Measurements from ENCODE around the gene CDH7.

CDH7 gene

DNA sequence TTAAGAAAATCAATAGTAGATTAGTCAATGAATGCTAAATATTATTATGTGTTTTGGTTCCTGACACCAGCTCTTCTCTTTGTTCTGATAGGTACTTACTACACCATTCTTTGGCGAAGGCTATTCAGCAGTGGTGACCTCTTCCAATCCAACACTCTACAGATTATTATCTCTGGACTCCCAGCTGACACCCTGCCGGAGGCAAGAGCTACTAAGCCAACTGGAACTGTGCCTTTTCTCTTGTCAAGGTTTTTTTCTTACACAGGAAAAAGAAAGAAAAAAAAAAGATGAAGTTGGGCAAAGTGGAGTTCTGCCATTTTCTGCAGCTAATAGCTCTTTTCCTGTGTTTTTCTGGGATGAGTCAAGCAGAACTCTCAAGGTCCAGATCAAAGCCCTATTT is 11.7 kb downstream of the CDH7 start:
- no peak for DNase-seq

DNA sequence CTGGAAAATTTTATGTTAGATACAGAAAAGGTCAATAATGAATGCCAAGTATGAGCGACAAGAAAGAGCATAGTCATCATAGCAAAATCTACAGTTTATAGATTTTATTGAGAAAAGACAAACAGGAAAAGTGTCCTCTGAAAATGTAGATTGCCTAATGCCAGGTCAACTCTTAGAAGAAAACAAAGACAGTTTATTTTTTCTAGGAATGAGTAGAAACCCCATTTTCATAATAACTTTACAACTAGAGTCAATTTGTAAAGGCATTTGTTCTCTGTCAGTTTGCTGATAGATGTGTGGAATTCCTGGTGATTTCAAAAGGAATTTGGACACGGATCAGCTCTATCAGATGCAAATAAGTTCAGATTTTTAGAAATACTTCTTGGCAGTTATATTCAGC is 16.6 kb downstream of the CDH7 start:
- DNase-seq: no peak

DNA sequence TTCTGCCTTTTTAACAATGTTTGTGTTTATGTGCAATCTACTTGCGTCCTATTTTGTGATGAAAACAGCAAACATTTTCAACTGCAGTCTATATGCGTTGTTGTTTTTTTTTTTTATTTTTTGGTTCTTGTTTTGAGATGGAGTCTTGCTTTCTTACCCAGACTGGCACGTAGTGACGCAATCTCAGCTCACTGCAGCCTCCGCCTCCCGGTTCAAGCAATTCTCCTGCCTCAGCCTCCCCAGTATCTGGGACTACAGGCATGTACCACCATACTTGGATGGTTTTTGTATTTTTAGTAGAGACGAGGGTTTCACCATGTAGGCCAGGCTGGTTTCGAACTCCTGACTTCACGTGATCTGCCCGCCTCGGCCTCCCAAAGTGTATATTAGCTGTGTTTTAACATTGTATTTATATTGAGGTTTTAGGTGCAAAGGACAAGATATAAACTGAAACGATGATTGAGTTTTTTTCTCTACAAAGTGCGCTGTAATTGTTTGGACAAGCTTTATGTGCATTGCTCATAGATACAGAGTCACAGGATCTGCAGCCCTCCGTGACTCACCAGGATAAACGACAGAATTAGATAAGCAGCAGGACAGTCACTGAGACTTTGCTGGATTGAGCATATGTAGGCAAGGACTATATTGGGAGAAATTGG is 17.4 kb downstream of the CDH7 start:
- no peak for DNase-seq

DNA sequence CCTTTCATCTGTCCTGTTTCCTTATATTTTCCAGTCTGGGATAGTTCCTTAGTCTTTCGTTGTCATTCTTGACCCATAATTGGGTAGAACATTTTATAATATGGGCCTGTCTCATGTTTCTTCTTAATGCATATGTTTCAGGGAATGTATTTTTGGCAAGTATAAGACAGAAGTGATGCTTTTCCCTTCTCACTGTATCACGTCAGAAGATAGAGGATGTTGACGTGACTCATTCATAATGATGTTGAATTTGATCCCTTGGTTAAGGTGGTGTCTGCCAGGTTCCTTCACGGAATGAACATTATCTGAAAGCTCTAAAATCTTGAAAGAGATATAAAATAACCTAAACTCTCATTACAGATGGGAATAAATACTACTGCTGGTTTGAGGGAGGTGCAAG is 18.8 kb downstream of the CDH7 start:
- DNase-seq: no peak

DNA sequence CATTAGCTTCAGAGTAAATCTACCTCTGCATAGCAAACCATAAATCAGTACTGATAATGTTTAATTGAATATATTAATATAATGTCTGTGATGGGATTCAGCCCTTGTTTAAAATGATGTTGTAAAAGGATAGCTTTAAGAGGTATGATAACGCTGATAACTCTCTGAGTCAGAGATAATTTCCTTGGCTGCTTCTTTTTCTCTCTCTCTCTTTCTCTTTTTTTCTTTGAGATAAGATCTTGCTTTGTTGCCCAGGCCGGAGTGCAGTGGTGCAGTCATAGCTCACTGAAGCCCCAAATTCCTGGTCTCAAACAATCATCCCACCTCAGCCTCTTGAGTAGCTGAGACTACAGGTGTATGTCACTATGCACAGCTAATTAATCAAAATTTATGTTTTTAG is 35.7 kb downstream of the CDH7 start:
- no peak for DNase-seq

DNA sequence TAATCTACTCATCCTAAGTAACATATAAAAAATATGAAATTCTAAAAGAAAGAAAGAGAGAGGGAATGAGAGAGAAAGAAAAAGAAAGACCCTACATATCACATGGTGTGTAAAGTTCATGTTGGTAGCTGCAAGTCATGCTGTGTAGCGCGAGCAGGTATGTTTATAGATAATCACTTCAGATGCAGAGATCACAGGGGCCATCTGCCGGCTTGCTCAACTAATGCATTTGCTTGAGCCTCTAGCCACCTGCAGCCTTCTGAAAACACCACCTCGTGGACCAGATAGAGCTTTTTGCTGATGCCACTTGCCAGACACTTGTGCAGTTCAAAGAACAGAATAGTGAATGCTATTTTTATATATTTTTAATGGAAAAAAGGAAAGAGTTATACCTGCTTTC is 37.6 kb downstream of the CDH7 start:
- peak in 4 of 51 donors; percentile 0 to 7 (median 2) for DNase-seq

DNA sequence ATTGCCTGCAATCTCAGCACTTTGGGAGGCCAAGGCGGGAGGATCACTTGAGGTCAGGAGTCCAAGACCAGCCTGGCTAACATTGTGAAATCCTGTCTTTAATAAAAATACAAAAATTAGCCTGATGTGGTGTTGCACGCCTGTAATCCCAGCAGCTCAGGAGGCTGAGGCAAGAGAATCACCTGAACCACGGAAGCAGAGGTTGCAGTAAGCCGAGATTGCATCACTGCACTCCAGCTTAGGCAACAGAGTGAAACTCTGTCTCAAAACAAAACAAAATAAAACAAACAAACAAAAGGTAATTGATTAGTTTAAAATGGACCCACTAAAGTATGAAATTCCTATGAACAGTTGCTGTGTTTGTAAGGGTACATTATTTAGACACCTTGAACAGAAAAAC is 39.8 kb downstream of the CDH7 start:
- no peak for DNase-seq

DNA sequence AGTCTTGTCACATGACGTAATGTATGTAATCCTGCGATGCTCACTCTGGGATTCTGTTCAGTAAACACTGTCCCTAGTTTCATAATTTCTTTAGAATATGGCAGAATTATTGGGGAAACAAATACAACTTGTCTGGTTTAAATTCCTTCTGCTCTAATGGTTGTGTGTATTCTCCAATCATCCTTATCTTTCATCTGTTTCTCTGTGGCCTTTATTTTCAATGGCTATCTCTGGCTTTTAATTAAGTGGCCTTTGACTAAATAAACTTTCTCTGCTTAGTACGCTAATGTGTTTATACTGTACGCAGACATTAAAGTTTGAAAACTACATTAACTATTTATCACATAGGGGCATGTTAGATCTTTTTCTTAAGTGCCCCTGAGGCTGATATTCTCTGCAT is 40.9 kb downstream of the CDH7 start:
- no peak for DNase-seq

DNA sequence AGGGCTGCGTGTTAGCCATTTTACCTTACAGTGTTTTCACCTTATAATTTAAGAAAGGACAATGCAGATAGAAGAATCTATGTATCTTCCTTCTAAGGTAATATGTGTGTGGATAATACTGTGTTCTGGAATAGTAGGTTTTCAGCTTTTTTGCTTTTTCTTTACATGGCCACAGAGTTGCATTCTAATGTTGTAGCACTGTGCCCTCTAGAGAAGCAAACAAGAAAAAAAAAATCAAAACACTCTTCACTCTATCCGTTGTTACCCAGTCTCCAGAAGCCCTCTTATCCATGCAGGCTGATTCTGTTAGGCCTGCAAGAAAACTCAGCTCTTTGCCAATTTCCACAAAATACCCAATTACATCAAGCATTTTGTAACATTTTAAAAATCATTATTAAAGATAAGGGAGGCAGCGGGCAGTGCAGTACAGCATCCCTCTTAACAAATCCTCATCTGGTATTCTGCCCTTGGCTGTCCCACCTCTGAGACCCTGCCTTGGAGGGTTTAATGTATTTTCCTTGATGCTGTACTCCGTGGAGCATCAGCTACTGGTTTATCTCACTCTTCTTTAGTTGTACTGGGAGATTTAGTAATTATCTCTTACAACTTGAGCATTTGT is 41.8 kb downstream of the CDH7 start:
- no peak for DNase-seq

DNA sequence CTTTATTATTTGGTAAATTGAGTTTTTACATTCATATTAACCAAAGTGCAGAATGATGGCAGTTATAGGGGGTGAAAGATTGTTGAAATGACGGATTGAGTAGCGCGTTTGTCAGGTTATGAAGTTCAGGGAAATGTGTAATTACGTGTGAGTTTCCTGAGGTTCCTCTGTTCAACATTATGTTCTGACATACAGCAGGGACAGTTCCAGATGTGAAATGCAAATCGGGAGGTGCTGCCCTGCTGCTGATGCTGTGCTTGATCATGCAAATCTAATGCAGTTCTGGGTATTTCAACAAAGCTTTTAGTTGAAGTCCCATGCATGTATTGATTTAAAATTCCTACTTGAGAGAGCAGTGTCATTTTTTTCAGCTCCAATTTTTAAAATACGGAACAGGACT is 57.9 kb downstream of the CDH7 start:
- DNase-seq: no peak

DNA sequence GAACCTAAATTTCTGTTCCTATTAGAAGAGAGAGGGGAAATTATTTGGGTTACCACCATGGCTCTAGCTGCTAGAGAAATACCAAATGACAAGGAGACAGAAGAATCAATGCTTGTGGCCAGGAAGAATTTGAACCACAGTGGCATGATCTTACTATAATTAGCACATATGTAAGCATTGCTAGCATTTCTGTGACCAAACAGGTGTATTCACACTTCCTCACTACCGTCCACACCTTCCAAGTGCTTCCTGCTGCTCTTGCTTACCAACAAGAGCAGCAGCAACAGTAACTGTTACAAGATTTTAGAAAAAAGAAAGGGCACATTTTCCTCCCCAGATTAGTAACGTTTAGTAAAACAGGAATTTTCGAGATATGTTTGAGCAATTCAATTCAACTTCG is 60.5 kb downstream of the CDH7 start:
- DNase-seq: no peak

DNA sequence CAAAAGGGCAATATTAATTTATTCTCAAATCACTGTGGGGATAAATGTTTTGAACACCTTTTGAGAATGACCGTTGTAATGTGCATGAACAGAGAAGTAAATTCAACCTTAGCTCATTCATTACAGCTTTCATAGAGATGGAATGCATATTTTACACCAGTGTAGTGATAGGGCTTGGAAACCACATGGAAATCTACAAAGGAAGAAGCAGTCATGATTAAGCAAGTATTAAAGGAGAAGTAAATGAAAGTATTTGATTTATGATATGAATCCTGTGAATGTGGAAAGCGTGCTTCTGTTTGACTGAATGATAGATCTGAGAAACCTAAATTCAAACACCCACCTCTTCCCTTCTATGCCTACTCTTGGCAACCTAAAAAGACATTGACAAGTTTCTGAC is 64.7 kb downstream of the CDH7 start:
- no peak for DNase-seq

DNA sequence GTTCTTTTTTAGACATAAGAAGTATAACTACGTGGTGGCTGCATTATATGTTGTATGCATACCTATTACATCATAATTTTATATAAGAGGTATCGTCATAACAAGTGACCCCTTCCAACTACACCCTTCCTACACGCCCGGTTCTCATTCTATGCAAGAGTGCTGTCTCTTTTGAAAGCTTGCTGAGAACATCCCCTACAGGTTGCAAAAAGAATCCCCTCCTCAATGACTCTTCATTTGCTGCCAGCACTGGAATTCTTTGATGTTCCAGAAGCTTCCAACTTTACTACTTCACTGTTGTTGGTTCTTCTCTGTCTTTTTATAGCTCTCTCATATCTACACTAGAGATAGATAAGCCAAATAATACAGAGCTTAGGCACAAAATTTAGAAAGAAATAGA is 66.4 kb downstream of the CDH7 start:
- no peak for DNase-seq

DNA sequence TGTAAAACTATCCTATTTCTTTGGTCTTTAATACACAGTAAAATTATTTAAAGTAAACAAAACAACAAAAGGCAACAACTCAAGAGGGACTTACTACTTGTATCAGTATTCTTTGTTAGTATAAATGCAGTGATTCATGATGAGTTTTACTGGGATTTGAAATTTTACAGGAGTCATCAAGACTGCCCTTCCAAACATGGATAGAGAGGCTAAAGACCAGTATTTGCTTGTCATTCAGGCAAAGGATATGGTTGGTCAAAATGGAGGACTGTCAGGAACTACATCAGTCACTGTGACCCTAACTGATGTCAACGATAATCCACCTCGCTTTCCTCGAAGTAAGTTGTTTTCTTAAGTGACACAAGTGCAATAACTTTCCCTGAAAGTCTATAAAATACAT is 71.1 kb downstream of the CDH7 start:
- DNase-seq: no peak

DNA sequence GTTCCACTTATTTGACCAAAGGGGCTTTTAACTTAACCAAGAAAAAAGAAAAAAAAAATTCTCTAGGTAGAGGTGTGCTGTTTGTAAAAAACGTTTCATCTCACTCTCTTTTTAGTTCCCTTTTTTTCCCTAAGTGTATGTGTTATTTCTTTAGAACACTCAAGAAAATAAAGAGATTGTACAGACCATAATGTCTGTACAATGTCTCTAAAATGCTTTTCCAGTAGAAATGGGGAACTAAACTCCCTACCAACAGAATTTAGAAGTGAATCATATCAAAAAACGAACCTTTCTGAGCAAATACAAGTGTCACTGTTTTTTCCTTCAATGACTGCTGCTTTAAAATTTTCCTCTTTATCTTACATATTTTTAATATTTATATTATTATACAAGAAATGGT is 72.0 kb downstream of the CDH7 start:
- no peak for DNase-seq

DNA sequence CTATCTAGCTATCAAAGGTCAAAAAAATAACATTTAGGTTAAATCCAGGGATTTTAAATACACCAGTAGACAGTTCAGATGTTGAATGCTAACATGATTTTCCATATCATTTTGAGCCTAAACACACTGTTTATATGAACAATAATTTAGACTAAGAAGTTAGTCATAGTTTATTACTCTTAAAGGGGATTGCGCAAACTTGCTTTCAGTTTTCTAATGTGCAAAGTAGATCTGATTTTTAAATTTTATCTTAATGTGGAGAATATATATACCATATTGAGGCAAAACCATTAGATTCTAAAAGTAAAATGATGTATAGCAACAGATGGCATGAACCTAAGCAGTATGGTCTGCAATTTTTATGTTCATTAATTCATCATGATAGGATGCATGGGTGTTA is 76.6 kb downstream of the CDH7 start:
- DNase-seq: no peak

DNA sequence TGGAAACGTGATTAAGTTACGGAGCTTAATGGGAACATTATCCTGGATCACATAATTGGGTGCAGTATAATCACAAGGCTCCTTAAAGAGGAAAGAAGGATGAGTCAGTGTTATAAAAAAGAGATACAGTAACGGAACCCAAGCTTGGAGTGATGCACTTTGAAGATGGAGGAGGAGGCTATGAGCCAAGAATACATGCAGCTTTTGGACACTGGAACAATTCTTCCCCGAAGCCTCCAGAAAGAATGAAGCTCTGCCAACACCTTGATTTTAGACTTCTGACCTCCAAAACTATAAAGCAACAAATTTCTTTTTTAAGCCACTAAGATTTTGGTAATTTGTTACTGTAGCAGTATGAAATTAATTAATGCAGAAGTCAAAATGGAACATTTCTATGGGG is 85.1 kb downstream of the CDH7 start:
- peak in 1 of 51 donors; percentile 62 for DNase-seq

DNA sequence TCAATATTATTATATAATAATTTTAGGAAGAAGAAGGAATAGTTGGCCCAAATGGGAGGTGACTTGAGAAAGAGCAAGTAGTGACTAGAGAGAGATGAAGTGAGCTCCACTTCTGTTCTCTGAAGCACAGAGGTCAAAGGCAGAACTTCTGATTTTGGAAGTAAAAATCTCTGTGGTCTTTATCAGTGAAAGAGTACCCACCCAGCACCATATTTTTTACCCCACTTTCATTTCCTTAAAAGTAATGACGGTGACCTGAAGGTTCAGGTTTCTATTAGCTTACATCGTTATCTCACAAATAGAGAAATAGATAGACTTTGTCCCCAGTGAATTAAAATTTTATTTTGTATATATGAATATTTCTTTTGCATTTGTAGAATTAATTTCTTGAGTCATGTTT is 95.3 kb downstream of the CDH7 start:
- DNase-seq: no peak

DNA sequence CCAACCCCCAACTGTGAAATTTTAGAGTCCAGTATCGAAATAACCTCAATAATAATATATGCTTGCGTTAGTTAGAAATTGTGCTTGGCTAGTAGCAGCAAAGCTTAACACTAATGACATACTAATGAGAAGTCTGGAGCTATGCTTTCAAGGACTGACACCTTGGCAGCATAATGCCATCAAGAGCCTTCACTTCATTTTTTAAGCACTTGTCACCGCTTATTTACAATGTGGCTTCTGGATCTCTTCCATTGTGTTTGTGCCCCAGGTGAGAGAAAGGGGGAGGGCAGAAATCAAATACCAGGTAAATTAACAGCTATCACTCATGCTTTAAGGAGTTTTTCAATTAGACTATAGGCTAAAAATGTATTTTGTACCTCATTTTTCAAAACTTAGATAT is 101.5 kb downstream of the CDH7 start:
- DNase-seq: no peak

DNA sequence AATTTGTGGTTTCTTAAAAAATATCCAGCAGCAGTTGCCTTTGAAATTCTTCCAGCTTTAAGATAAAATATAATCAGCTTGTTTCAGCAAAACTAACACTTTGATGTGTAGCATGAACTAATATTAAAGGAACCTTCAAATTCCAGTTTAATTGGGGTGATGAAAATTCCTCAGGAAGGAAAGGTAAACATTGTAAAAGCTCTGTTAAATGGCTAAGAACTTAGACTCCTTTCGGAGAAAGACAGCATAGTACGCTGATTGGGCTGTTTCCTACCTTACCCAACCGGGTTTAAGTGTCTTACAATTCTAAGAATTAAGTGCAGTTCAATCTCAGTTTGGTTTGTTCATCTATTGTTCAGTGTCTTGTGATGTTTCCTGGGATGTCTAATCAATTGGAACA is 108.3 kb downstream of the CDH7 start:
- no peak for DNase-seq

DNA sequence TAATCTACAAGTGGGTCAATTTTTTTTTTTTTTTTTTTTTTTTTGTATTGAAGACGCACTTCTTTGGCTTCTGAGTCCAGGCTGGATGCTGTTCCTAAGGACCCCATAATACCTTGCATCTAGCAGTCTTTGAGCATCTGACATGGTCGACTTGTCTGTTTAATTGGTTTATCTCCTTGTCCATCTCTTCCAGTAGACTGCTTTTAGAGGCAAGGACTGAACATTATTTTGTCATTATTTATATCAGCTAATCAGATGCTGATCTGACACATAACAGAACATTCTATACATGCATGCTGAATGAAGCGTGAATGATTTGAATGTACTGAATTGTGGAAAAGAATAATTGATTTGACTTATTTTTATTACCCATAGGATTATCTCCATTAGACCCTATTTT is 118.7 kb downstream of the CDH7 start:
- DNase-seq: no peak

DNA sequence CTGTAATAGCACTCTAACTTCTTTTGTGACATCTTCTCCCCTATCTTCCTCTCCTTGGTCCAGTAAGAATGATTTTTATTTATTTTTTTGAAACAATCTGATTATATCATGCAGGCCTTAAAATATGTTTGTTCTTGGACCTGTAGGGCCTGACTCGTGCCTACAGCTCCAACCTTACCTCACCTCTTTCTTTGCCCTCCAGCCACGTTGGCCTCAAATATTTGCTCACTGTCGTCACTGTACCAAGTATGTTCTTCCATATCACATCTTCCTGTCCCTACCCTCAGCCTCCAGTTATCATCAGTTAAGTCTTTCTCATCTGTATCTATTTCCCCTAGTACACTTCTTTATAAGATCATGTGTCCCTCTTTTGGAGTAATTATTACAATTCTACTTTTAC is 125.5 kb downstream of the CDH7 start:
- DNase-seq: no peak

DNA sequence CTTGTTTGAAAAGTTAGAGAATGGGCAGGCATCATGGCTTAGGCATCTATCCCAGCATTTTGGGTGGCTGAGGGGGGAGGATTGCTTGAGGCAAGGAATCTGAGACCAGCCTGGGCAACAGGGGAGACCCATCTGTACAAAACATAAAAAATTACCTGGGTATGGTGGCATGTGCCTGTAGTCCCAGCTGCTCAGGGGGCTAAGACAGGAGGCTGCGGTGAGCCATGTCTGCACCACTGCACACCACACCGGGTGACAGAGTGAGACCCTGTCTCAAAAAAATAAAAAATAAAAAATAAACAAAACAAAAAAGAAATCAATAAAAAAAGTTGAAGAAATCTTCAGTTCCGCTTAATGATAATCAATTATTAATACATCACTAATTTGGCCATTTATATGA is 146.5 kb downstream of the CDH7 start:
- no peak for DNase-seq

DNA sequence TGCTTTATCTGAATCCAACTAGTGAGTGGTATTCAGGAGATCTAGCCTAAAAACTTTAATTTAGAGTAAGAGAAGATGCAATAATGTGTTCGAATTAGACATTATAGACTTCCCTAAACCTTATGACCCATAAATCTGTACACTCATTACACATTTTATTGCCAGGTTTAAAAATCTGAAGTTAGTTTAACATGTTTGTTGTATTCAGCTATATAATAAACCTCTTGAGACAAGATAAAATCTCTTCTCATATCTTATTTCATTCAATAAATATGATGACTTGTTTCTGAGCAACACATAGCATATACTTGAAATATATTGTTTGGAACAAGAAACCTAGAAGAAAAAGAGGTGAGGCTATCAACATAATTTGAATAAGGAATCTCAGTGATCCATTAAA is 150.7 kb downstream of the CDH7 start:
- DNase-seq: no peak
